ELF-1 (cell line): ENCODE measurements around the gene VWC2.

Experiments
- DNase-seq: peaks from one replicate; pipeline ENCODE4 v3.0.0-alpha.2; 2016; ENCODE audit warnings: low read depth, low spot score

Gene VWC2

GRCh38 chr7:49937608-49938007, 164.2 kb downstream of the VWC2 start:
- no peak for DNase-seq
